A673 (cell line): ENCODE measurements around the gene AKAP5.

Experiments
- EZH2 ChIP-seq: fragments of 200-600 bp; sonication (generic); IDR thresholded peaks from 2 replicates; pipeline ENCODE4 v1.6.1; 2017; ENCODE audit warnings: borderline replicate concordance, low read depth, mild to moderate bottlenecking, mixed read lengths, antibody characterized with exemption, low read length; ENCODE audit not compliant: poor library complexity, severe bottlenecking
- TF ChIP-seq, protein P1 (sequence below): fragments of 300-800, 200-600 bp; sonication (generic); conservative IDR thresholded peaks from 2 replicates; pipeline ENCODE4 v1.5.1; 2017; ENCODE audit warnings: low read depth, mild to moderate bottlenecking, antibody characterized with exemption, low read length, moderate library complexity, mixed read lengths

DNA sequence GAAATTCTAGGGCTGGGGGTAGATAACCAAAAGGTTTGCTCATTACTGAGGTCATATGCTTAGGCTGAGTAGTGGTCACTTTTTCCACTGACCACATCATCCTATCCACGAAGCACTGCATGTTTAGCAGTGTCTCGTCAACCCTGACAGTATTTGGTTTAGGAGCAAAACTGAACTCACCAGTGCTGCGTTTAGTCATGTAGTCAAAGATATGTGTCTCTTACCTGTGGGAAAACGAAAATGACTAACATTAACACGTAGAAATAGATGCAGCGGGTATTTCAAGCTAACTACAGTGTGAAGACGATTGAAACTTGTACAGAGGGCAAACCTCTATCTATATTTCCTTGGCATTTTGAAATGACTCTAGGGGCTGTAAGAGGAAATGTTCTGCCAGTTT lies 42.5 kb upstream of the AKAP5 start:
- TF ChIP-seq, protein P1, sequence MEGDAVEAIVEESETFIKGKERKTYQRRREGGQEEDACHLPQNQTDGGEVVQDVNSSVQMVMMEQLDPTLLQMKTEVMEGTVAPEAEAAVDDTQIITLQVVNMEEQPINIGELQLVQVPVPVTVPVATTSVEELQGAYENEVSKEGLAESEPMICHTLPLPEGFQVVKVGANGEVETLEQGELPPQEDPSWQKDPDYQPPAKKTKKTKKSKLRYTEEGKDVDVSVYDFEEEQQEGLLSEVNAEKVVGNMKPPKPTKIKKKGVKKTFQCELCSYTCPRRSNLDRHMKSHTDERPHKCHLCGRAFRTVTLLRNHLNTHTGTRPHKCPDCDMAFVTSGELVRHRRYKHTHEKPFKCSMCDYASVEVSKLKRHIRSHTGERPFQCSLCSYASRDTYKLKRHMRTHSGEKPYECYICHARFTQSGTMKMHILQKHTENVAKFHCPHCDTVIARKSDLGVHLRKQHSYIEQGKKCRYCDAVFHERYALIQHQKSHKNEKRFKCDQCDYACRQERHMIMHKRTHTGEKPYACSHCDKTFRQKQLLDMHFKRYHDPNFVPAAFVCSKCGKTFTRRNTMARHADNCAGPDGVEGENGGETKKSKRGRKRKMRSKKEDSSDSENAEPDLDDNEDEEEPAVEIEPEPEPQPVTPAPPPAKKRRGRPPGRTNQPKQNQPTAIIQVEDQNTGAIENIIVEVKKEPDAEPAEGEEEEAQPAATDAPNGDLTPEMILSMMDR, result no peak
- TF ChIP-seq EZH2, result no peak
